Pancreas (tissue), 10 donors: ENCODE measurements around the gene ARMS2. TPM values are rescaled to one million over a fixed set of nuclear protein-coding genes. Genes with fewer than 3 reads are reported as not detected.

ENCODE experiments used
- ATAC-seq, 4 donors: fragments of 200-7000 bp; cut with Tn5 transposase; one replicate each; pipeline versions ENCODE4 v1.8.0 to v1.9.1; 2020; ENCODE audit warnings: mild to moderate bottlenecking in 4 of 4, moderate library complexity in 4 of 4
- DNase-seq, 6 donors: peaks; one replicate each; pipeline ENCODE4 v3.0.0-alpha.2; 2020
- FAIRE-seq: peaks from 2 replicates; lab custom pipeline; 2012; peaks lifted over from hg19 to GRCh38; lab: Jason Lieb, UNC
- H3K27ac ChIP-seq, 4 donors: fragments of 200-600 bp; sonication (generic); 1 replicate in 3 of 4; 2 replicates in 1 of 4; pipeline versions ENCODE4 v1.5.0 to v1.8.0; 2020
- H3K27me3 ChIP-seq, 4 donors: fragments of 200-600 bp; one replicate each; pipeline ENCODE4 v1.8.0; 2021
- H3K36me3 ChIP-seq, 3 donors: fragments of 200-600 bp; sonication (generic) in 1 of 3; one replicate each; pipeline versions ENCODE4 v1.5.0 to v1.8.0; 2020 to 2021
- H3K4me1 ChIP-seq, 3 donors: fragments of 200-600 bp; one replicate each; pipeline ENCODE4 v1.8.0; 2021
- H3K4me3 ChIP-seq, 4 donors: fragments of 200-600 bp; sonication (generic) in 2 of 4; one replicate each; pipeline versions ENCODE4 v1.5.0 to v1.8.0; 2020 to 2021
- H3K9me3 ChIP-seq, 4 donors: fragments of 200-600 bp; one replicate each; pipeline ENCODE4 v1.8.0; 2021
- CTCF ChIP-seq, 4 donors: fragments of 200-600 bp; sonication (generic) in 3 of 4; IDR thresholded peaks; one replicate each; pipeline versions ENCODE4 v1.5.0 to v1.8.0; 2021; ENCODE audit warnings: antibody characterized with exemption in 4 of 4
- WGBS, 2 donors: extraction: QIAGEN DNeasy Blood & Tissue Kit; methylation state at CpG; one replicate each; pipeline ENCODE4 v1.1.7; 2013; 5-methylcytosine and 5-hydroxymethylcytosine counted together
- intact Hi-C, 3 donors: fragments of 100-400 bp; cut with DNase I; formaldehyde crosslinking; loops; one replicate each; pipeline versions ENCODE4 v1.11.1 to v1.14.2; 2022
- polyA plus RNA-seq, 2 donors: library from polyadenylated mRNA; stranded (reverse); fragments of 200-250 nt; gene quantifications; one replicate each; pipeline ENCODE4 v1.2.3, GENCODE V29; 2013
- total RNA-seq, 6 donors: library from RNA; stranded (reverse); fragmentation: NEBNext Ultra II Directional in 4 of 6; extraction: Animal tissue kit (Norgen Biotek cat#: 25700) in 4 of 6; gene quantifications; one replicate each; pipeline versions ENCODE4 v1.2.1 to v1.2.4, GENCODE V29; 2021 to 2023
- donor health status: healthy with polysubstance abuse.
- donor health status: DM: no; HTN: no; CAD: no; lungs with moderate emphysema.
- donor health status: DM: no; HTN: no; CAD: no.
- donor health status: control.
- donor health status: control.
- donor health status: Bipolar disorder and iron deficiency.
- donor health status: DM: yes; HTN: yes; CAD: no.
- donor health status: DM: no; HTN: no; CAD: no.
- donor health status: DM: no; HTN: no; CAD: no.
- donor health status: DM: yes; HTN: yes; CAD: no.

Gene ARMS2
- total and polyA plus RNA-seq, 8 donors: not detected

GRCh38 chr10:122458693-122459092 lies 4.2 kb downstream of the ARMS2 start:
- H3K4me1 ChIP-seq: no peaks in the 10 kb centered on the region
- no peaks in the 10 kb centered on the region for H3K36me3 ChIP-seq
- 62 to 71% methylated on average over 6 of the region's 6 CpGs for WGBS, 2 donors
- FAIRE-seq: no peak
- ATAC-seq: no peak
- H3K27me3 ChIP-seq: no peaks in the 10 kb centered on the region
- no peak overlapping the region for H3K27ac ChIP-seq
- no peak for DNase-seq
- no peaks in the 10 kb centered on the region for H3K9me3 ChIP-seq
- intact Hi-C loops: no loop called here
- no peak overlapping the region for H3K4me3 ChIP-seq
- TF ChIP-seq CTCF (IDR thresholded peaks at IDR 0.05): no peak

GRCh38 chr10:122459561-122460273 lies 5.3 kb downstream of the ARMS2 start:
- TF ChIP-seq CTCF (IDR thresholded peaks at IDR 0.05): no peak
- Histone ChIP-seq H3K9me3 (no peaks in the 10 kb centered on the region), H3K4me1 (no peaks in the 10 kb centered on the region), H3K4me3 (no peak overlapping the region), H3K27ac (no peak overlapping the region), H3K36me3 (no peaks in the 10 kb centered on the region), H3K27me3 (no peaks in the 10 kb centered on the region)
- DNase-seq: no peak
- no peak for ATAC-seq
- FAIRE-seq: no peak
- WGBS, 2 donors: 70 to 78% methylated on average over 14 of the region's 14 CpGs
- intact Hi-C loops: no loop called here

- ATAC-seq (no peak), DNase-seq (peak in 1 of 6 donors; percentile 60), FAIRE-seq (no peak)
- Histone ChIP-seq H3K36me3 (no peaks in the 10 kb centered on the region), H3K4me3 (peak overlapping the region; percentile 48 to 79 (median 56)), H3K27me3 (no peaks in the 10 kb centered on the region), H3K4me1 (no peaks in the 10 kb centered on the region), H3K27ac (no peak overlapping the region), H3K9me3 (no peaks in the 10 kb centered on the region)
- intact Hi-C loops: no loop called here
- TF ChIP-seq CTCF (IDR thresholded peaks at IDR 0.05): no peak
- 0 to 1% methylated on average over 37 to 40 of the region's 40 CpGs for WGBS, 2 donors
Observed at GRCh38 chr10:122460891-122461293, 6.4 kb downstream of the ARMS2 start.

- Histone ChIP-seq H3K4me1 (no peaks in the 10 kb centered on the region), H3K27me3 (no peaks in the 10 kb centered on the region), H3K36me3 (no peaks in the 10 kb centered on the region), H3K27ac (peak within 1 kb of the TSS in 1 of 4 donors; percentile 19), H3K9me3 (no peaks in the 10 kb centered on the region), H3K4me3 (peak within 1 kb of the TSS; percentile 54 to 79 (median 56))
- FAIRE-seq (no peak), DNase-seq (peak; percentile 64 to 89 (median 80)), ATAC-seq (peak; percentile 64 to 85 (median 78))
- 0% methylated on average over 20 to 56 of the region's 56 CpGs for WGBS, 2 donors
- no peak for TF ChIP-seq CTCF (IDR thresholded peaks at IDR 0.05)
- intact Hi-C loops: no loop called here
Observed at GRCh38 chr10:122461367-122461728, 6.9 kb downstream of the ARMS2 start, which contains the start of gene HTRA1. TSS of gene HTRA1 (plus strand) at chr10:122461553. CDS start at chr10:122461653, 100 bp downstream.
